SW480 (cell line): ENCODE measurements around the gene MYBL2.
A peak's percentile ranks its signal among the peaks of the same experiment; 100 is the strongest.

Source experiments
- DNase-seq: peaks from one replicate; pipeline ENCODE4 v3.0.0-alpha.2; 2016; ENCODE audit warnings: low spot score

MYBL2 gene

GRCh38 chr20:43682446-43682845 lies 15.5 kb downstream of the MYBL2 start:
- no peak for DNase-seq

- DNase-seq = no peak
These were observed 19.9 kb downstream of the MYBL2 start for GRCh38 chr20:43686820-43687219.

GRCh38 chr20:43689165-43689564 lies 22.3 kb downstream of the MYBL2 start:
- no peak for DNase-seq

- DNase-seq = no peak
These were observed 24.2 kb downstream of the MYBL2 start for GRCh38 chr20:43690943-43691598.

- peak; percentile 58 for DNase-seq
These were observed 25.1 kb downstream of the MYBL2 start for GRCh38 chr20:43691928-43692524.

GRCh38 chr20:43694763-43695162 lies 27.8 kb downstream of the MYBL2 start:
- no peak for DNase-seq

GRCh38 chr20:43695571-43695970 lies 28.7 kb downstream of the MYBL2 start:
- no peak for DNase-seq

- no peak for DNase-seq
These were observed 33.1 kb downstream of the MYBL2 start for GRCh38 chr20:43699941-43700565.

GRCh38 chr20:43700627-43701026 lies 33.7 kb downstream of the MYBL2 start:
- DNase-seq = no peak

GRCh38 chr20:43702502-43702901 lies 35.6 kb downstream of the MYBL2 start:
- DNase-seq = no peak

GRCh38 chr20:43710370-43711044 lies 43.6 kb downstream of the MYBL2 start:
- no peak for DNase-seq

GRCh38 chr20:43711098-43711654 lies 44.3 kb downstream of the MYBL2 start:
- DNase-seq = no peak

- DNase-seq = no peak
These were observed 48.1 kb downstream of the MYBL2 start for GRCh38 chr20:43715044-43715443.

GRCh38 chr20:43715511-43715910 lies 48.6 kb downstream of the MYBL2 start:
- no peak for DNase-seq

- no peak for DNase-seq
These were observed 49.2 kb downstream of the MYBL2 start for GRCh38 chr20:43716123-43716522.

- DNase-seq = no peak
These were observed 50.1 kb downstream of the MYBL2 start for GRCh38 chr20:43716757-43717615.

- DNase-seq = no peak
These were observed 50.7 kb downstream of the MYBL2 start for GRCh38 chr20:43717616-43717995.

GRCh38 chr20:43720007-43720406 lies 53.1 kb downstream of the MYBL2 start:
- DNase-seq = no peak

- DNase-seq = no peak
These were observed 54.1 kb downstream of the MYBL2 start for GRCh38 chr20:43721097-43721428.

- peak; percentile 31 for DNase-seq
These were observed 54.7 kb downstream of the MYBL2 start for GRCh38 chr20:43721429-43722152.

- no peak for DNase-seq
These were observed 55.2 kb downstream of the MYBL2 start for GRCh38 chr20:43722153-43722505.
